ENCODE data around the gene ST6GALNAC3. TPM values are rescaled to one million over a fixed set of nuclear protein-coding genes. Genes with fewer than 3 reads are reported as not detected.

ST6GALNAC3 gene
- total and polyA plus RNA-seq, 3 donors from 2014 or later = 0.46 to 0.87 (median 0.74) TPM

GRCh38 chr1:76259270-76259669 is 184.7 kb downstream of the ST6GALNAC3 start:
- no peaks in the 10 kb centered on the region for H3K4me1 ChIP-seq
- no peak overlapping the region for H3K4me3 ChIP-seq
- DNase-seq = no peak
- 84 to 89% methylated on average over 1 of the region's 1 CpG for WGBS, 2 donors
- TF ChIP-seq POLR2A (IDR thresholded peaks at IDR 0.05) (no peak), CTCF (IDR thresholded peaks at IDR 0.05) (no peak)
- no peak overlapping the region for H3K27ac ChIP-seq
- H3K36me3 ChIP-seq (ENCODE audit: low read depth, missing control alignments) = no peaks in the 10 kb centered on the region
- intact Hi-C loops (cut with DNase I; ENCODE audit: low total_unique reads) = no loop called here
- no peaks in the 10 kb centered on the region for H3K9me3 ChIP-seq
- H3K27me3 ChIP-seq = no peaks in the 10 kb centered on the region

GRCh38 chr1:76260279-76260678 is 185.7 kb downstream of the ST6GALNAC3 start:
- Histone ChIP-seq H3K27me3 (no peaks in the 10 kb centered on the region), H3K36me3 (ENCODE audit: low read depth, missing control alignments) (no peaks in the 10 kb centered on the region), H3K9me3 (no peaks in the 10 kb centered on the region), H3K4me1 (no peaks in the 10 kb centered on the region), H3K27ac (no peak overlapping the region), H3K4me3 (no peak overlapping the region)
- intact Hi-C loops (cut with DNase I; ENCODE audit: low total_unique reads) = no loop called here
- TF ChIP-seq CTCF (IDR thresholded peaks at IDR 0.05) = no peak
- no peak for TF ChIP-seq POLR2A (IDR thresholded peaks at IDR 0.05)
- WGBS, 2 donors = 56 to 57% methylated on average over 2 of the region's 2 CpGs
- no peak for DNase-seq

DNA sequence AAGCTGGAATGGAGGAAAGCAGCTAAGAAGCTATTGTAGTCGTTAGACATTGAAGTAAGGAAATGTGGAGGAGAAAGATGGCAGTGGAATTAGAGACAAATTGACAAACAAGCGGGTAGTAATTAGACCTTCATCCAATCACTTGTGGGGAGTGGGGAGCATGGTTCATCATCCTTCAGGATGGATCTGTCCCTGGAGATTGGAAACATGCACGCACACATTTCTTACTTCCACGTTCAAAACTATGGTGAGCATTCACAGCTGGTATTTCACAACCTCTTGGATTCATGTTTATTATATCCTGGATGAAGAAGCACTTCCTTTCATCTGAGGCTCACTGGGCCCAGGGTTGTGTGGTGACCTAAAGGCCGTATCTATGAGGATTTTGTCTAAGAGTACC is 188.1 kb downstream of the ST6GALNAC3 start:
- no peak for TF ChIP-seq POLR2A (IDR thresholded peaks at IDR 0.05)
- TF ChIP-seq CTCF (IDR thresholded peaks at IDR 0.05) = no peak
- Histone ChIP-seq H3K9me3 (no peaks in the 10 kb centered on the region), H3K4me3 (no peak overlapping the region), H3K27ac (no peak overlapping the region), H3K27me3 (no peaks in the 10 kb centered on the region), H3K36me3 (ENCODE audit: low read depth, missing control alignments) (no peaks in the 10 kb centered on the region), H3K4me1 (no peaks in the 10 kb centered on the region)
- intact Hi-C loops (cut with DNase I; ENCODE audit: low total_unique reads) = no loop called here
- WGBS, 2 donors = 81 to 83% methylated on average over 5 of the region's 5 CpGs
- DNase-seq = no peak

GRCh38 chr1:76264642-76265041 is 190.1 kb downstream of the ST6GALNAC3 start:
- Histone ChIP-seq H3K4me3 (no peak overlapping the region), H3K27me3 (no peaks in the 10 kb centered on the region), H3K4me1 (no peaks in the 10 kb centered on the region), H3K9me3 (no peaks in the 10 kb centered on the region), H3K27ac (no peak overlapping the region), H3K36me3 (ENCODE audit: low read depth, missing control alignments) (no peaks in the 10 kb centered on the region)
- intact Hi-C loops (cut with DNase I; ENCODE audit: low total_unique reads) = no loop called here
- DNase-seq = no peak
- TF ChIP-seq POLR2A (IDR thresholded peaks at IDR 0.05) = no peak
- no peak for TF ChIP-seq CTCF (IDR thresholded peaks at IDR 0.05)

- no peaks in the 10 kb centered on the region for H3K4me1 ChIP-seq
- DNase-seq = no peak
- no peaks in the 10 kb centered on the region for H3K27me3 ChIP-seq
- no peaks in the 10 kb centered on the region for H3K9me3 ChIP-seq
- H3K27ac ChIP-seq = no peak overlapping the region
- WGBS, 2 donors = 65 to 71% methylated on average over 4 of the region's 4 CpGs
- no peaks in the 10 kb centered on the region for H3K36me3 ChIP-seq (ENCODE audit: low read depth, missing control alignments)
- H3K4me3 ChIP-seq = no peak overlapping the region
- no peak for TF ChIP-seq CTCF (IDR thresholded peaks at IDR 0.05)
- no peak for TF ChIP-seq POLR2A (IDR thresholded peaks at IDR 0.05)
- intact Hi-C loops (cut with DNase I; ENCODE audit: low total_unique reads) = no loop called here
Measured at GRCh38 chr1:76266762-76267161, 192.2 kb downstream of the ST6GALNAC3 start.

All from testis (tissue), 3 donors.